GM18502 (cell line): ENCODE measurements around the gene GPC5.
"Not testable (repeated sequence)": the region's sequence is repeated elsewhere in the genome, so short reads cannot be mapped to it uniquely, and the experiment has no call there.

Experiments
- ATAC-seq: cut with Tn5 transposase; IDR thresholded peaks from one replicate; pipeline ENCODE4 v1.9.1; 2021; ENCODE audit warnings: mild to moderate bottlenecking; ENCODE audit not compliant: unreplicated experiment, poor library complexity

The GPC5 gene

DNA sequence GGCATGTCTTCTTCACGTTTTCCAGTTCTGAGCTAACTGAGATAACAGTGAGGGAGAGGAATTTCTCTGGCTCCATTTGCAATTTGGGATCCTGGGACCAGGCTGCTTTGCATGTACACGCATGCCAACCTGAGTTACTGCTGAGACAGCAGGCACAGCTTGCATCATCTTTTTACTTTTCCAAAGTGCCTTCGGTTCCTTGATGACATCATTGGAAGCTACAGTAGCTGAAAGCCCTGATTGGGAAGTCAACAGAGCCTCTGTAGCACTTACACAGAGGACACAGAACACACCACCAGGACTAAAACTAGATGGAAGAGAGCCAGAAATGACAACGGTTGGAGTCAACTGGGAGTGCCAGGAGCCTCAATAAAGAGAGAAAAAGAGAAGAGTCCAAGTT is 1429.1 kb downstream of the GPC5 start:
- ATAC-seq = no peak

DNA sequence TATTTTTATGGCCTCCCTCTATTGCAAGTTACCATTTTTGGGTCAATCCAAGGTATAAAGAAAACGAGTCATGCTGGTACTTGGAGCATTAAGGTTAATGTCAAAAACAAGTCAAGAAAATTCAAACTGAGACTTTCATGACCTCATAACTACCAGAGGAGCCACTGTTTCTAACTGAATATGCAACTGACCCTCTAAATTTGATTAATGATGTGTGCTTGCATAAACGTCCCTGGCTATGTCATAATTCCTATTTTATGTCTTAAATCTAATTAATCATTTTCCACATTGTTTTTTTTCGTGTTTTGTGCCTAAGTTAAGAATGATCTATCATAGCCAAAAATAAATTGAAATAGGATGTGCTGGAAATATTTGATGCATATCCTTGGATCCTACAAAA is 1431.5 kb downstream of the GPC5 start:
- no peak for ATAC-seq

GRCh38 chr13:92830821-92831220 is 1432.4 kb downstream of the GPC5 start:
- no peak for ATAC-seq

DNA sequence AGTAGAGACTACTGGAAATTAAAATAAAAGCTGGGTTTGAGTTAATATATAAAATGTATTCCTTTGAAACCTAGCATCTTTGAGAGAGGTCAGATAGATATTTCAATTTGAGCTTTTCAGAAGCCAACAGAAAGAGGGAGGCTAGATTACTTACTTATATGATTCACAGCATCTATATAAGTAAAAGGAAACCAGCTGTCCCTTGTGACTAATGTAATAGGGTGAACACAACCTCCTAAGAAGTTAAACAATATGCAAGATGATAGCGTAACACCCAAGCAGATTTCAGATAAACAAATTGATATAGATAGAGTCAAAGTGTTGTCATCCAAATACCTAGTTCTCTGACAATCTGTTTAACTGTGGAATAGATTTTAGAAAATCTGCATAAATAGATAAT is 1434.7 kb downstream of the GPC5 start:
- no peak for ATAC-seq

GRCh38 chr13:92836171-92836570 is 1437.8 kb downstream of the GPC5 start:
- no peak for ATAC-seq

DNA sequence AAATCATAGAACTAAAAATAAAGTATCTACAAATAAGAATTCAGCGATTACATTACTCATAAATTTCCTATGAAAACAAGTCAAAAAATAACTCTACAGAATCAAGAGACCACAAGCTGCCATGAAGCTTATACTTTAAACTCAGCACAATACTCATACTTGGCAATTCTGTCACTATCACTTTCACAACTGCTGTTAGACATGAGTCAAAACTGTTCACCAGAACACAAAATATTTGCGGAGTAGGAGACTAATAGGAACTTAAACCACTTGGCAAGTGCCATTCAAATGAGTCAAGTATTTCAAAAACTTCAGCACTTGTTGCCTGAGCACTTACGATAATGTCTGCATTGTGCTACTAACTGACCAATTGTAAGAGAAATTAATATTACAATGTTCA is 1440.4 kb downstream of the GPC5 start:
- ATAC-seq = no peak

GRCh38 chr13:92842145-92842544 is 1443.7 kb downstream of the GPC5 start:
- ATAC-seq = no peak

DNA sequence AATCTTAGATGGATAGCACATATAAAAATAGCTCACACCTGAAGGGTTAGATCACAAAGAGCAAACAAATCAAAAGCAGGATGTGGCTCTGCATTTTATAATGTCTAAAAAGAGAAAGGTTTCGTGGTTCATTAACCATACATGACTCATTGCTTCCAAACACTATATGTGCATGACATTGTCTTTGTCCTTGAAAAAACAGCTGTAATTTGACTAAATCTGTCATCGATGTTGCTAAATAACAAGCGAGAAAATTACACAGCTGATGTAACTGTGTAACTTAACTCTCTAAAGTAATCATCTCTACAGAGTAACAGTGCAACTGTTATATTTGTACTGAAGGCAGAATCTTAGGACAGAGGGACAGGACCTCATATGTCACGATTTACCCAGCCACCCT is 1445.1 kb downstream of the GPC5 start:
- no peak for ATAC-seq

- ATAC-seq = no peak
These were observed 1451.0 kb downstream of the GPC5 start for GRCh38 chr13:92849381-92849780.

DNA sequence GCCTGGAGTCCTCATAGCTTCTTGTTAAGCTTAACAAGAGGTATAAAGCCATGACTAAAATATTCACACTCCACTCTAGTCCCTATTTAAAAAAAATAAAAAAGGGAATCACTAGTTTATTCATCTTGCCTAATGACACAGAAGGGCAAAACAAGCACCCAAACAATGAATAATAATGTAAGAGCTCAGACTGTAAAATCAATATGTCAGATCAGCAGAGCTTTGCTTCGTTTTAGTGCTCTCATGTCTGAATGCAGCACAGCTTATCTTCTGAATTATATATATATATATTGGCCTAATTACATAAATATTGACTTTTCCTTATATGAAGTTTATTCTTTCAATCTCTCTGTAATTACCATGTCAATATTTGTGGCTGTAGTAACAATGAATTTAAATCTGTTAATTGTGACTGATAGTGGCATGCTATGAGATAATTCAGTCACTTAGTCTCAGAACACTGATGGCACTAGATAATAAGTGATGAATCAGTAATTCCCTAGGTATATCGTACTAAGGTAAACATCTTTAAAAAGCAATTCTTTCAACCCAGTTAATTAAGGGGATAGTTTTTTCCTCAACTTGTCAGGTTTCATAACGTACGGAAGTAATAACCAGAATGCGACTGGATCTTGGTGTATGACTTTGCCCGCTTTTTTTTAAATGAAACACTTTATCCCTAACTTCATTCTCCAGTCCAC is 1466.3 kb downstream of the GPC5 start:
- ATAC-seq = no peak

GRCh38 chr13:92873029-92873428 is 1474.6 kb downstream of the GPC5 start:
- no peak for ATAC-seq

DNA sequence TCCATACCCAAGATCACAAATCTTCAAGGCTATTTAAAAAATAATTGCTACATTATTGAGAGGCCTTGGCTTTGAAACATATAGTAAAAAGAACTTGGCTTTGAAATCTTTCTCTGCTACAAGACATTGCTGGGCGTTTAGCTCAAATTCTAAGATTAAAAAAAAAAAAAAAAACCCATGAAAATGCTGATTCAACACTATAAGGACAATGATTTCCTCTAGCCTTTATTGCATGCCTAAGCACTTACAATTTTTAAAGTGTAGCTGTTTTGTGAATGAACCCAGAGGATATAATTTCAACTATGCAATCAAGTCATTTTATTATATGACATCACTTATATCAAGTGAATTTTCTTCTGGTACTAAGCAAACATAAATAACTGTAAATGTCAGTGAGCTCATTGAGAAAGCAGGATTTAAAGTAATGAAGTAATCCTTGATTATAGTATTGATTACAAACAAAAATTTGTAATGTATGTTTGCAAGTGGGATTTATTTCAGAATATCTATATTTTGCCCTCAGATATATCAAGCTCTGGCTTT is 1488.2 kb downstream of the GPC5 start:
- no peak for ATAC-seq

DNA sequence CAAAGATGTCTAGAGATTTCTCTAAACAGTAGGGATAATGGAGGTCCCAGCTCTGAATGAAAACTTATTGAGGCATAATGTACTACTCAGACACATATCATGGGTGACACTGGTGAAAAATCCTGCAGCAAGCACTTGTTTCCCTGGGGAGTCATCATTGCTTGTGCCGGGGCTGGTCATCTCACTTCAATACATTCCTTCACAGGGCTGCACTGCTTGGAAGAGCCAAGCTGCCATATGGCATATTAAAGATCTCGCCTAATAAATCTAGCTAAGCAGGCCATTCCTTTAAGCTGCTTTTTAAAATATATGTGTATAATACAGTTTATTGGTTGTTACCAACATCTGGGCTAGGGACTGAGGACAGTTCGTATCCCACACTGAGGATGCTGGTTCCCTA is 1496.0 kb downstream of the GPC5 start:
- ATAC-seq = no peak

- no peak for ATAC-seq
These were observed 1498.4 kb downstream of the GPC5 start for GRCh38 chr13:92896842-92897241.

DNA sequence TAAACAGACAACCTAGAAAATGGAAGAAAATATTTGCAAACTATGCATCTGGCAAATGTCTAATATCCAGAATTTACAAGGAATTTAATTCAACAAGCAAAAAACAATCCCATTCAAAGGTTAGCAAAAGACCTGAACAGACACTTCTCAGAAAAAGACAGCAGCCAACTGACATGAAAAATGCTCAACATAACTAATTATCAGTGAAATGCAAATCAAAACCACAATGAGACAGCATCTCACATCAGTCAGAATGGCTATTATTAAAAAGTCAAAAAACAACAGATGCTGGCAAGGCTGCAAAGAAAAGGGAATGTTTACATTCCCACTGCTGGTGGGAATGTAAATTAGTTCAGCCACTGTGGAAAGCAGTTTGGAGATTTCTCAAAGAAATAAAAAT is 1500.5 kb downstream of the GPC5 start:
- not testable (repeated sequence) for ATAC-seq

DNA sequence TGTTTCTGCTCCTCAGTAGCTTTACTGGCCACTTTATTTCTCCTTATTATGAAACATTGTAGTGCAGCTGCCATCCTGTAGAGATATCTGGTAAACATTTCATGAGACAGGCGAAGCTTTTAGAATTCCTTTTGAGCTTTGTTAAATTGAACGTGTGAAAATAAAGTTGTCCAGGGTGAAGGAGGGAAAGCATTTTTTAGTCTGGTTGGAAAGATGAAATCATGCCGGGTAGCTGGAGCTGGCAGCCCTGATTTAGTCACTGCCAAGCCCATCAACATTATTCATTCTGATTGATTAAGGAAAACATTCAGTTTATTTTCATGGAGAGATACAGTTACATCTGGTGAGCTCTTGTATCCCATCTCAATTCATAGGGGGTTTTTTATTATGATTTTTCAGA is 1502.0 kb downstream of the GPC5 start:
- ATAC-seq = no peak

DNA sequence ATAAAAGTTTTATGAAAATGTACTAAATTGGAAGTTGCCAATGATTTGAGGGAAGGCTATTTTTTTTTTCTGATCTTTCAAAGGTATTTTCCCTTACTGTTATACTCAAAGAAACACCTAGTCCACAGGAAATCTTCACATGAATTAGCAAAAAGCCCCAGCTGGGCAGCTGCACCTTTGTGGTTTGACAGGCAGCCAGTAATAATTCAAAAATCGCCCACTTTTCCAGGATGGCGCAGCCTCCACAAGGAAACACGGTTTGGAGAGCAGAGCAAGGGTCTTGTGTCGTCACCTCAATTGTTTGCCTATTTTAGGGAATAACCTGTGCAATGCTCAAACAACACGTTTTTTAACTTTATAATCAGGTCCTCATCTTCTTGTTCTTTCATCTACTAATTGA is 1503.3 kb downstream of the GPC5 start:
- ATAC-seq = no peak

- ATAC-seq = no peak
These were observed 1514.2 kb downstream of the GPC5 start for GRCh38 chr13:92912629-92913028.

GRCh38 chr13:92913840-92914239 is 1515.4 kb downstream of the GPC5 start:
- ATAC-seq = no peak
